WTC11 (cell line): ENCODE data around the gene R3HCC1L.

Experiments
- CREB1 ChIP-seq: sonication (generic); formaldehyde crosslinking; IDR thresholded peaks from 2 replicates; pipeline ENCODE4 v1.8.0; 2023; ENCODE audit warnings: mild to moderate bottlenecking, missing genetic modification reagents
- ELF4 ChIP-seq: sonication (generic); formaldehyde crosslinking; IDR thresholded peaks from 2 replicates; pipeline ENCODE4 v1.8.1; 2022; ENCODE audit warnings: low read depth, mild to moderate bottlenecking, moderate library complexity, missing genetic modification reagents

GRCh38 chr10:98289802-98290209 lies 155.3 kb downstream of the R3HCC1L start:
- TF ChIP-seq ELF4 (no peak), CREB1 (CRISPR knock-in tag) (no peak)
